ENCODE results near the gene AMPD3. TPM values are rescaled to one million over a fixed set of nuclear protein-coding genes. Genes with fewer than 3 reads are reported as not detected.
"Not testable (repeated sequence)": the region's sequence is repeated elsewhere in the genome, so short reads cannot be mapped to it uniquely, and the experiment has no call there.

Gene AMPD3
- total RNA-seq, 1 donor from 2014 or later = 12.9 TPM

GRCh38 chr11:10436224-10436623 is 18.8 kb upstream of the AMPD3 start:
- H3K4me1 Mint-ChIP-seq (ENCODE audit: low read depth) = peaks cover 9% of the 10 kb centered on the region
- H3K36me3 Mint-ChIP-seq (ENCODE audit: insufficient read depth) = no peaks in the 10 kb centered on the region
- H3K27me3 Mint-ChIP-seq = no peaks in the 10 kb centered on the region
- H3K9me3 Mint-ChIP-seq (ENCODE audit: low read depth) = peaks cover 5% of the 10 kb centered on the region
- no peak overlapping the region for H3K4me3 Mint-ChIP-seq (ENCODE audit: low read depth)
- no peak overlapping the region for H3K27ac Mint-ChIP-seq
- DNase-seq (ENCODE audit: low spot score, unreplicated experiment) = no peak
- TF ChIP-seq, protein P1, sequence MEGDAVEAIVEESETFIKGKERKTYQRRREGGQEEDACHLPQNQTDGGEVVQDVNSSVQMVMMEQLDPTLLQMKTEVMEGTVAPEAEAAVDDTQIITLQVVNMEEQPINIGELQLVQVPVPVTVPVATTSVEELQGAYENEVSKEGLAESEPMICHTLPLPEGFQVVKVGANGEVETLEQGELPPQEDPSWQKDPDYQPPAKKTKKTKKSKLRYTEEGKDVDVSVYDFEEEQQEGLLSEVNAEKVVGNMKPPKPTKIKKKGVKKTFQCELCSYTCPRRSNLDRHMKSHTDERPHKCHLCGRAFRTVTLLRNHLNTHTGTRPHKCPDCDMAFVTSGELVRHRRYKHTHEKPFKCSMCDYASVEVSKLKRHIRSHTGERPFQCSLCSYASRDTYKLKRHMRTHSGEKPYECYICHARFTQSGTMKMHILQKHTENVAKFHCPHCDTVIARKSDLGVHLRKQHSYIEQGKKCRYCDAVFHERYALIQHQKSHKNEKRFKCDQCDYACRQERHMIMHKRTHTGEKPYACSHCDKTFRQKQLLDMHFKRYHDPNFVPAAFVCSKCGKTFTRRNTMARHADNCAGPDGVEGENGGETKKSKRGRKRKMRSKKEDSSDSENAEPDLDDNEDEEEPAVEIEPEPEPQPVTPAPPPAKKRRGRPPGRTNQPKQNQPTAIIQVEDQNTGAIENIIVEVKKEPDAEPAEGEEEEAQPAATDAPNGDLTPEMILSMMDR (IDR thresholded peaks at IDR 0.05; ENCODE audit: unreplicated experiment) = no peak

DNA sequence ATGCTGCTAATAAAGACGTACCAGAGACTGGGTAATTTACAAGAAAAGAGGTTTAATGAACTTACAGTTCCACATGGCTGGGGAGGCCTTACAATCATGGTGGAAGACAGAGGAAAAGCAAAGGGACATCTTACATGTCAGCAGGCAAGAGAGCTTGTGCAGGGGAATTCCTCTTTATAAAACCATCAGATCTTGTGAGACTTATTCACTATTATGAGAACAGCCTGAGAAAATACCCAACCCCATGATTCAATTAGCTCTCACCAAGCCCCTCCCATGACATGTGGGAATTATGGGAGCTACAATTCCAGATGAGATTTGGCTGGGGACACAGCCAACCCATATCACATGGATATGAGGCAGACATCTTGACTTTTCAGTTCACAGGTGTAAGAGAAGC is 18.4 kb upstream of the AMPD3 start:
- DNase-seq (ENCODE audit: low spot score, unreplicated experiment); H3K36me3 Mint-ChIP-seq (ENCODE audit: insufficient read depth); H3K27ac Mint-ChIP-seq; H3K4me1 Mint-ChIP-seq (ENCODE audit: low read depth); H3K4me3 Mint-ChIP-seq (ENCODE audit: low read depth); H3K9me3 Mint-ChIP-seq (ENCODE audit: low read depth); H3K27me3 Mint-ChIP-seq: not testable (repeated sequence)

DNA sequence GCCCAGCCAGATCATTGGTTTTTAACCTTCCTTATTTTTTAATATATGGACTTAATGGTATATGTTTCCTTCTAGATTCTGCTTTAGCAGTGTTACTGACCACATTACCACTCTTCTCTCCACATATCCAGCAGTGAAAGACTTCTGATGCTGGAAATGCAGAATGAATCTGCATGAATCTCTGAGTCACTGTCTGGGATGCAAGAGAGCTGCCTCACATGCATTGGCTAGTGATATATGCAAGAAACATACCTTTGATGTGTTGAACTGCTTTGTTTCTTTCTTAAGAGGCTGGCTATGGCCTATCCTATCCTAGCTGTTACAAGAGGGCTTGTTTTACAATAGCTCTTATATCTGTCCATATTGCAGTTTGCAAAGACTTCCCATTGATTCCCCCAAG is 16.6 kb upstream of the AMPD3 start:
- H3K36me3 Mint-ChIP-seq (ENCODE audit: insufficient read depth) = no peaks in the 10 kb centered on the region

GRCh38 chr11:10439351-10439750 is 15.7 kb upstream of the AMPD3 start:
- Mint-ChIP-seq H3K27ac (no peak overlapping the region), H3K36me3 (ENCODE audit: insufficient read depth) (no peaks in the 10 kb centered on the region), H3K4me1 (ENCODE audit: low read depth) (peaks cover 7% of the 10 kb centered on the region), H3K27me3 (no peaks in the 10 kb centered on the region), H3K4me3 (ENCODE audit: low read depth) (no peak overlapping the region), H3K9me3 (ENCODE audit: low read depth) (no peaks in the 10 kb centered on the region)
- TF ChIP-seq, protein P1 (IDR thresholded peaks at IDR 0.05; ENCODE audit: unreplicated experiment) = no peak
- no peak for DNase-seq (ENCODE audit: low spot score, unreplicated experiment)

More for the DNA sequence above, 16.6 kb upstream of the AMPD3 start:
- H3K27ac Mint-ChIP-seq = no peak overlapping the region
- peaks cover 7% of the 10 kb centered on the region for H3K4me1 Mint-ChIP-seq (ENCODE audit: low read depth)
- no peak for DNase-seq (ENCODE audit: low spot score, unreplicated experiment)
- TF ChIP-seq, protein P1 (IDR thresholded peaks at IDR 0.05; ENCODE audit: unreplicated experiment) = no peak
- no peak overlapping the region for H3K4me3 Mint-ChIP-seq (ENCODE audit: low read depth)
- H3K27me3 Mint-ChIP-seq = no peaks in the 10 kb centered on the region
- no peaks in the 10 kb centered on the region for H3K9me3 Mint-ChIP-seq (ENCODE audit: low read depth)

DNA sequence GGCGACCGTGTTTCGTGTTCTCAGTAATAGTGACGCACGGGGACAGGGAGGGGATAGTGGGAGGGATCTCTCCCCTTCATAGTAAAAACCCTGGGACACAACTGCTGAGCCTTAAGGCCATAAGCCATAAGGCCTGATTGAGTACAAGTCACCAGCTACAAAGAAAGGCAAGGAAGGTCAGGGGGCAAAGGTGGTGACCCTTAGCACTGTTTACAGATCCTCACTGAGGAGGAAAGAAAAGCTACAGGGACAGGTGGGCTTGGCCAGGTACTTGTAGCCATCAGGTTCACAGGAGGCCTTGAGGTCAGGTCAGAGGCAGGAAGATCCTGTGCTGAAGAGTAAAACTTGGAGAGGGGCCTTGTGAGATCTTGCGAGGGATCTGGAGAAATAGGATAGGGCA is 15.1 kb upstream of the AMPD3 start:
- Mint-ChIP-seq H3K4me3 (ENCODE audit: low read depth) (no peak overlapping the region), H3K4me1 (ENCODE audit: low read depth) (peaks cover 7% of the 10 kb centered on the region), H3K27me3 (no peaks in the 10 kb centered on the region), H3K36me3 (ENCODE audit: insufficient read depth) (no peaks in the 10 kb centered on the region), H3K9me3 (ENCODE audit: low read depth) (no peaks in the 10 kb centered on the region), H3K27ac (no peak overlapping the region)
- TF ChIP-seq, protein P1 (IDR thresholded peaks at IDR 0.05; ENCODE audit: unreplicated experiment) = no peak
- no peak for DNase-seq (ENCODE audit: low spot score, unreplicated experiment)

DNA sequence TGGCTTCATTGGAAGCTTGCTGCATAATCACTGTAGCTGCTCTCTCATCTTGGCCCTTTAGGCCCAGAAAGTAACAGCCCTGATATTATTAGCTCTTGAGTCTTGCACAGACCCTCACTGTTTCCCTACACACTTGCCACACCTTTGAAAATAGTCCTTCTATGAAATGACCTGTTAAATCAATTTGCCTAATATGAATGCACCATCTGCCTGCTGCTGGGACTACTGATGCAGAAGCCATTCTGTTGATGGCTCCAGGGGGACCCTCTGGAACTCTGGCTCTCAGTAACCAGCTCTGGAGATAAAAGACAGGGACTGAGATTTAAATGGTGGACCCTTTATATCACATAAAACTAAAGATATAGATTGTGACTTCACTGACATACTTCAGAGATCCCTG is 14.7 kb upstream of the AMPD3 start:
- Mint-ChIP-seq H3K9me3 (ENCODE audit: low read depth) (no peaks in the 10 kb centered on the region), H3K4me3 (ENCODE audit: low read depth) (no peak overlapping the region), H3K27me3 (no peaks in the 10 kb centered on the region), H3K4me1 (ENCODE audit: low read depth) (peaks cover 7% of the 10 kb centered on the region), H3K36me3 (ENCODE audit: insufficient read depth) (no peaks in the 10 kb centered on the region), H3K27ac (no peak overlapping the region)
- TF ChIP-seq, protein P1 (IDR thresholded peaks at IDR 0.05; ENCODE audit: unreplicated experiment) = no peak
- DNase-seq (ENCODE audit: low spot score, unreplicated experiment) = no peak

Data from progenitor cell of endocrine pancreas (in vitro differentiated cells).